K562 (cell line): ENCODE measurements around the gene NYAP1. TPM values are rescaled to one million over a fixed set of nuclear protein-coding genes. Genes with fewer than 3 reads are reported as not detected.

ENCODE experiments used
- CBFB ChIP-seq: sonication (generic); formaldehyde crosslinking; IDR thresholded peaks from 2 replicates; pipeline ENCODE4 v1.4.0; 2020; ENCODE audit warnings: mild to moderate bottlenecking, missing genetic modification reagents
- CREB3 ChIP-seq: fragments of 450-650 bp; conservative IDR thresholded peaks from 2 replicates; pipeline ENCODE4 v1.6.1; 2016; ENCODE audit warnings: missing genetic modification characterization, low read depth, mild to moderate bottlenecking, missing compliant biosample characterization, moderate library complexity
- CREBBP ChIP-seq: IDR thresholded peaks from one replicate; pipeline ENCODE4 v1.6.1; 2012; ENCODE audit warnings: low read depth, mild to moderate bottlenecking, control low read depth, inconsistent platforms, low read length
- E2F1 ChIP-seq: sonication (generic); formaldehyde crosslinking; IDR thresholded peaks from 2 replicates; pipeline ENCODE4 v1.8.1; 2023; ENCODE audit warnings: mild to moderate bottlenecking, missing genetic modification reagents, moderate library complexity
- ELF4 ChIP-seq: fragments of 450-650 bp; formaldehyde crosslinking; IDR thresholded peaks from 2 replicates; pipeline ENCODE4 v1.4.0; 2022; ENCODE audit warnings: missing genetic modification characterization
- HNRNPK ChIP-seq: fragments of 200-400 bp; formaldehyde crosslinking; IDR thresholded peaks from one replicate; pipeline ENCODE4 v1.6.1; 2018; ENCODE audit warnings: mild to moderate bottlenecking, low read depth, low read length; ENCODE audit not compliant: poor library complexity, severe bottlenecking
- ILF3 ChIP-seq: fragments of 450-650 bp; IDR thresholded peaks from 2 replicates; pipeline ENCODE4 v1.6.1; 2018; ENCODE audit warnings: antibody characterized with exemption, mild to moderate bottlenecking, moderate library complexity, borderline replicate concordance
- KLF13 ChIP-seq: fragments of 450-650 bp; IDR thresholded peaks from 2 replicates; pipeline ENCODE4 v1.6.1; 2016; ENCODE audit warnings: missing genetic modification characterization, low read depth, mild to moderate bottlenecking, missing compliant biosample characterization, moderate library complexity, borderline replicate concordance
- MED1 ChIP-seq: sonication (generic); formaldehyde crosslinking; IDR thresholded peaks from 2 replicates; pipeline ENCODE4 v1.8.1; 2023; ENCODE audit warnings: missing genetic modification reagents, borderline replicate concordance
- MLLT1 ChIP-seq, 2 experiments: fragments of 450-650 bp; IDR thresholded peaks; 2 replicates each; pipeline ENCODE4 v1.6.1; 2016
- NCOA4 ChIP-seq: fragments of 450-650 bp; IDR thresholded peaks from 2 replicates; pipeline ENCODE4 v1.6.1; 2018; ENCODE audit warnings: mild to moderate bottlenecking; ENCODE audit not compliant: partially characterized antibody
- POU5F1 ChIP-seq: fragments of 150-350 bp; IDR thresholded peaks from 2 replicates; pipeline ENCODE4 v1.6.1; 2014; ENCODE audit warnings: borderline replicate concordance, low read length, low read depth, mild to moderate bottlenecking; ENCODE audit not compliant: partially characterized antibody
- STAG1 ChIP-seq: sonication (generic); formaldehyde crosslinking; IDR thresholded peaks from 2 replicates; pipeline ENCODE4 v1.5.0; 2020; ENCODE audit warnings: missing genetic modification reagents, borderline replicate concordance
- TEAD1 ChIP-seq, 2 experiments: fragments of 450-650 bp in 1 of 2; sonication (generic) in 1 of 2; formaldehyde crosslinking; IDR thresholded peaks; 2 replicates each; pipeline versions ENCODE4 v1.4.0 to v1.8.0; 2020 to 2022; ENCODE audit warnings: mild to moderate bottlenecking in 2 of 2, missing genetic modification reagents in 1 of 2
- THAP12 ChIP-seq: fragments of 250-450 bp; sonication (Bioruptor Pico); IDR thresholded peaks from 2 replicates; pipeline ENCODE4 v1.9.0; 2021; ENCODE audit warnings: mild to moderate bottlenecking, inconsistent platforms
- THRAP3 ChIP-seq: fragments of 450-650 bp; IDR thresholded peaks from 2 replicates; pipeline ENCODE4 v1.6.1; 2016; ENCODE audit warnings: mild to moderate bottlenecking, inconsistent platforms, borderline replicate concordance
- TOE1 ChIP-seq, 2 experiments: fragments of 450-650 bp in 1 of 2; sonication (generic) in 1 of 2; formaldehyde crosslinking in 1 of 2; IDR thresholded peaks; 2 replicates each; pipeline versions ENCODE4 v1.7.1 to v1.8.0; 2016 to 2022; ENCODE audit warnings: borderline replicate concordance in 2 of 2, mild to moderate bottlenecking in 2 of 2, antibody characterized with exemption in 1 of 2, inconsistent platforms in 1 of 2, low read depth in 1 of 2, missing genetic modification reagents in 1 of 2, moderate library complexity in 1 of 2
- ZNF184 ChIP-seq: sonication (generic); formaldehyde crosslinking; IDR thresholded peaks from 2 replicates; pipeline ENCODE4 v1.5.0; 2020; ENCODE audit warnings: missing genetic modification reagents
- ZSCAN32 ChIP-seq: fragments of 450-650 bp; formaldehyde crosslinking; IDR thresholded peaks from 2 replicates; pipeline ENCODE4 v1.4.0; 2020; ENCODE audit warnings: mild to moderate bottlenecking, moderate library complexity
- polyA plus RNA-seq, 8 experiments: library from polyadenylated mRNA; depleted of rRNA in 4 of 8; stranded (reverse) in 5 of 8; unstranded in 3 of 8; fragments of >200 nt; fragmentation: Nextera tagmentation in 2 of 8; fragmentation: Illumina TruSeq in 1 of 8; extraction: Ambion mirVana in 2 of 8; extraction: Trizol in 1 of 8; gene quantifications; 2 replicates each; pipeline versions ENCODE4 v1.2.1 to v1.2.3, GENCODE V29; 2011 to 2014; ENCODE audit warnings: inconsistent platforms in 1 of 8, missing spikeins in 1 of 8
- total RNA-seq, 7 experiments: library from RNA; depleted of rRNA in 6 of 7; stranded (reverse); fragments of >200 nt in 6 of 7; fragmentation: Illumina TruSeq in 2 of 7; extraction: Trizol in 2 of 7; gene quantifications; 2 replicates each; pipeline versions ENCODE4 v1.2.1 to v1.2.3, GENCODE V29; 2011 to 2021; ENCODE audit warnings: low replicate concordance in 1 of 7

NYAP1 gene
- total and polyA plus RNA-seq, 9 of the 15 experiments (the other 6 are each of a cell fraction or from before 2014, with no cell fraction given) = 0.11 to 0.88 (median 0.22) TPM; not detected in 2

GRCh38 chr7:100538654-100539435 lies 55.1 kb downstream of the NYAP1 start, which contains the start of gene AGFG2 (continued):
- TF ChIP-seq THAP12 (CRISPR knock-in tag) = peak; percentile 66; the same call in 1 of the 2 replicates
- TF ChIP-seq ILF3 = no peak
- TF ChIP-seq ELF4 (CRISPR knock-in tag) = peak; percentile 79; the same call in 1 of the 2 replicates
- no peak for TF ChIP-seq ZSCAN32 (CRISPR knock-in tag)
- TF ChIP-seq ZNF184 (CRISPR knock-in tag) = no peak
- peak; percentile 76; the same call in 1 of the 2 replicates for TF ChIP-seq E2F1
- no peak for TF ChIP-seq CREB3 (tag)
- 0 out of 2 replicates have a peak, but pooled peaks have one; percentile 22 for TF ChIP-seq CBFB (CRISPR knock-in tag)
- TF ChIP-seq TOE1 (IDR thresholded peaks at IDR 0.05; ENCODE audit: borderline replicate concordance) = no peak; the same call in 1 of the 2 replicates
- TF ChIP-seq TOE1 (CRISPR knock-in tag; IDR thresholded peaks at IDR 0.05; ENCODE audit: borderline replicate concordance, low read depth) = no peak
- no peak for TF ChIP-seq NCOA4
- TF ChIP-seq STAG1 (CRISPR knock-in tag) = no peak
- peak; percentile 38 to 80 for TF ChIP-seq MLLT1 (IDR thresholded peaks at IDR 0.05)
- TF ChIP-seq POU5F1 = no peak
- no peak for TF ChIP-seq THRAP3
- no peak for TF ChIP-seq KLF13 (tag)
- no peak for TF ChIP-seq MED1 (CRISPR knock-in tag)
- TF ChIP-seq CREBBP = no peak
- no peak for TF ChIP-seq HNRNPK
- peak; percentile 34 to 46; a peak in 1 of 4 replicates for TF ChIP-seq TEAD1 (CRISPR knock-in tag; IDR thresholded peaks at IDR 0.05)
